WTC11 (cell line): ENCODE measurements around the gene MCM3AP. TPM values are rescaled to one million over a fixed set of nuclear protein-coding genes. Genes with fewer than 3 reads are reported as not detected.

Experiments used
- ATAC-seq: fragments of 200-7000 bp; cut with Tn5 transposase; 2 replicates; pipeline ENCODE4 v1.10.0; 2021; ENCODE audit warnings: mild to moderate bottlenecking, moderate library complexity
- CTCF ChIA-PET: fragments of 300-600 bp; sonication (Branson Sonifier 250); formaldehyde crosslinking; loops from one replicate; lab custom pipeline; 2021; ENCODE audit warnings: antibody characterized with exemption; lab: Charles Lee
- POLR2A ChIA-PET: fragments of 350-600 bp; sonication (Branson Sonifier 250); formaldehyde crosslinking; loops from one replicate; lab custom pipeline; 2021; ENCODE audit warnings: antibody characterized with exemption; lab: Charles Lee
- DNase-seq: peaks from one replicate; pipeline ENCODE4 v3.0.0; 2021; ENCODE audit warnings: low spot score
- H3K27ac Mint-ChIP-seq: 2 replicates; pipeline ENCODE4 v1.8.0; 2021; ENCODE audit warnings: mixed read lengths
- H3K27me3 Mint-ChIP-seq: 2 replicates; pipeline ENCODE4 v1.8.0; 2021; ENCODE audit warnings: low read depth, mild to moderate bottlenecking, moderate library complexity, mixed read lengths
- H3K36me3 Mint-ChIP-seq: 2 replicates; pipeline ENCODE4 v1.8.0; 2021; ENCODE audit warnings: mixed read lengths
- H3K4me1 Mint-ChIP-seq: 2 replicates; pipeline ENCODE4 v1.8.0; 2022; ENCODE audit warnings: mixed read lengths
- H3K4me3 Mint-ChIP-seq: 2 replicates; pipeline ENCODE4 v1.8.0; 2021; ENCODE audit warnings: mild to moderate bottlenecking, moderate library complexity, mixed read lengths
- H3K9me3 Mint-ChIP-seq: 2 replicates; pipeline ENCODE4 v1.8.0; 2021; ENCODE audit warnings: mixed read lengths
- ARID4B ChIP-seq: sonication (generic); formaldehyde crosslinking; IDR thresholded peaks from 2 replicates; pipeline ENCODE4 v1.8.0; 2023; ENCODE audit warnings: missing genetic modification reagents, mild to moderate bottlenecking, borderline replicate concordance
- CREB1 ChIP-seq: sonication (generic); formaldehyde crosslinking; IDR thresholded peaks from 2 replicates; pipeline ENCODE4 v1.8.0; 2023; ENCODE audit warnings: mild to moderate bottlenecking, missing genetic modification reagents
- HMGA2 ChIP-seq: fragments of 250-450 bp; sonication (Bioruptor Pico); IDR thresholded peaks from 2 replicates; pipeline ENCODE4 v1.4.0; 2021; ENCODE audit warnings: mild to moderate bottlenecking, moderate library complexity
- MAX ChIP-seq: sonication (generic); formaldehyde crosslinking; IDR thresholded peaks from 2 replicates; pipeline ENCODE4 v1.8.0; 2022; ENCODE audit warnings: mild to moderate bottlenecking, missing genetic modification reagents
- MYBL2 ChIP-seq: sonication (generic); formaldehyde crosslinking; IDR thresholded peaks from 2 replicates; pipeline ENCODE4 v1.8.1; 2023; ENCODE audit warnings: mild to moderate bottlenecking, moderate library complexity, missing genetic modification reagents
- RELA ChIP-seq: sonication (generic); formaldehyde crosslinking; IDR thresholded peaks from 2 replicates; pipeline ENCODE4 v1.8.1; 2022; ENCODE audit warnings: missing genetic modification reagents, mild to moderate bottlenecking, borderline replicate concordance
- RORB ChIP-seq: fragments of 250-450 bp; sonication (Bioruptor Pico); IDR thresholded peaks from 2 replicates; pipeline ENCODE4 v1.9.0; 2021; ENCODE audit warnings: mild to moderate bottlenecking
- SOX15 ChIP-seq: fragments of 250-450 bp; sonication (Bioruptor Pico); IDR thresholded peaks from 2 replicates; pipeline ENCODE4 v1.9.0; 2021; ENCODE audit warnings: mild to moderate bottlenecking
- TCF7 ChIP-seq: sonication (generic); formaldehyde crosslinking; IDR thresholded peaks from 2 replicates; pipeline ENCODE4 v1.8.0; 2022; ENCODE audit warnings: mild to moderate bottlenecking, low read depth, missing genetic modification reagents, moderate library complexity
- ZNF219 ChIP-seq: sonication (generic); formaldehyde crosslinking; IDR thresholded peaks from 2 replicates; pipeline ENCODE4 v1.8.0; 2023; ENCODE audit warnings: missing genetic modification reagents, mild to moderate bottlenecking, borderline replicate concordance
- ZNF232 ChIP-seq: sonication (generic); formaldehyde crosslinking; IDR thresholded peaks from 2 replicates; pipeline ENCODE4 v1.8.0; 2022; ENCODE audit warnings: mild to moderate bottlenecking, missing genetic modification reagents
- total RNA-seq: library from RNA; stranded (reverse); gene quantifications from 3 replicates; pipeline ENCODE4 v1.2.3, GENCODE V29; 2021
- TF ChIP-seq, protein P1 (sequence below): sonication (generic); formaldehyde crosslinking; conservative IDR thresholded peaks from 2 replicates; pipeline ENCODE4 v1.8.1; 2022; ENCODE audit warnings: mild to moderate bottlenecking, missing genetic modification reagents
- TF ChIP-seq, protein P2 (sequence below): sonication (generic); formaldehyde crosslinking; IDR thresholded peaks from 2 replicates; pipeline ENCODE4 v1.8.0; 2023; ENCODE audit warnings: missing genetic modification reagents
- TF ChIP-seq, protein P3 (sequence below): sonication (generic); formaldehyde crosslinking; IDR thresholded peaks from 2 replicates; pipeline ENCODE4 v1.8.0; 2022; ENCODE audit warnings: mild to moderate bottlenecking, missing genetic modification reagents

Gene MCM3AP
- total RNA-seq, 1 experiment from 2014 or later, result 167 TPM

DNA sequence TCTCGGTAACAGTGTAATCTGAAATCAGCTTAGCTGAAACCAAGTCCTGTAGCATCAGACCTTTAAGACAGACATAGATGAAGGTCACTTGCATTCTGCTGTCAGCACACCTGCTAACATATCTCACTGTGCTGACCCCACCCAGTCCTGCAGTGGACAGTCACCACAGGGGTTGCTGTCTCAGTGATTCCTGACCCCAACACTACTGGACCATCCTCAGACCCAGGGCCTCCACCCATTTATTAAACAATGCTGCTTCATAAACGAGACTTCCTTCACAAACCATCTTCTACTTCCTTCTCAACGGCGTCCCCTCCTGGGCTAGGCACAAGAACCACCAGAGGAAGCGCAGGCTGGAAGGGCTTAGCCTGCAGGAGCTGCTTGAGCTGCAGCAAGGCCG lies 39.1 kb downstream of the MCM3AP start (continued):
- TF ChIP-seq ARID4B (CRISPR knock-in tag) (no peak), RORB (CRISPR knock-in tag) (no peak), CREB1 (CRISPR knock-in tag) (no peak)
- TF ChIP-seq, protein P1, sequence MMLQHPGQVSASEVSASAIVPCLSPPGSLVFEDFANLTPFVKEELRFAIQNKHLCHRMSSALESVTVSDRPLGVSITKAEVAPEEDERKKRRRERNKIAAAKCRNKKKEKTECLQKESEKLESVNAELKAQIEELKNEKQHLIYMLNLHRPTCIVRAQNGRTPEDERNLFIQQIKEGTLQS, result no peak
- TF ChIP-seq, protein P2, sequence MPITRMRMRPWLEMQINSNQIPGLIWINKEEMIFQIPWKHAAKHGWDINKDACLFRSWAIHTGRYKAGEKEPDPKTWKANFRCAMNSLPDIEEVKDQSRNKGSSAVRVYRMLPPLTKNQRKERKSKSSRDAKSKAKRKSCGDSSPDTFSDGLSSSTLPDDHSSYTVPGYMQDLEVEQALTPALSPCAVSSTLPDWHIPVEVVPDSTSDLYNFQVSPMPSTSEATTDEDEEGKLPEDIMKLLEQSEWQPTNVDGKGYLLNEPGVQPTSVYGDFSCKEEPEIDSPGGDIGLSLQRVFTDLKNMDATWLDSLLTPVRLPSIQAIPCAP (CRISPR knock-in tag), result no peak

- ChIA-PET CTCF (interaction anchor here (0.6 to 1.0 kb wide), 2 partner anchors 47 to 102 kb away, joined by 3 read pairs; no protein-coding TSS in a partner anchor), POLR2A (no interaction called here)
- Mint-ChIP-seq H3K9me3 (no peaks in the 10 kb centered on the region), H3K36me3 (peaks cover 81% of the 10 kb centered on the region), H3K27me3 (no peaks in the 10 kb centered on the region)
- peak; percentile 53 for ATAC-seq
- no peak for DNase-seq
- TF ChIP-seq TCF7 (CRISPR knock-in tag) (no peak), MAX (CRISPR knock-in tag) (no peak), HMGA2 (CRISPR knock-in tag) (no peak), SOX15 (no peak), ZNF232 (CRISPR knock-in tag) (no peak), RELA (CRISPR knock-in tag) (no peak), ZNF219 (no peak), CREB1 (CRISPR knock-in tag) (no peak)
- TF ChIP-seq, all 79 proteins: peak for 0
- Mint-ChIP-seq H3K4me1 (peaks cover 2% of the 10 kb centered on the region; the same call in 1 of the 2 replicates), H3K27ac (no peak overlapping the region), H3K4me3 (no peak overlapping the region)
These were observed 40.0 kb downstream of the MCM3AP start for GRCh38 chr21:46245213-46245915.

- H3K4me3 Mint-ChIP-seq, result no peak overlapping the region
- CTCF ChIA-PET, result interaction anchor here (0.6 to 1.0 kb wide), 3 partner anchors 29 to 101 kb away, joined by 3 read pairs; no protein-coding TSS in a partner anchor
- TF ChIP-seq, protein P3, sequence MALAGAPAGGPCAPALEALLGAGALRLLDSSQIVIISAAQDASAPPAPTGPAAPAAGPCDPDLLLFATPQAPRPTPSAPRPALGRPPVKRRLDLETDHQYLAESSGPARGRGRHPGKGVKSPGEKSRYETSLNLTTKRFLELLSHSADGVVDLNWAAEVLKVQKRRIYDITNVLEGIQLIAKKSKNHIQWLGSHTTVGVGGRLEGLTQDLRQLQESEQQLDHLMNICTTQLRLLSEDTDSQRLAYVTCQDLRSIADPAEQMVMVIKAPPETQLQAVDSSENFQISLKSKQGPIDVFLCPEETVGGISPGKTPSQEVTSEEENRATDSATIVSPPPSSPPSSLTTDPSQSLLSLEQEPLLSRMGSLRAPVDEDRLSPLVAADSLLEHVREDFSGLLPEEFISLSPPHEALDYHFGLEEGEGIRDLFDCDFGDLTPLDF (CRISPR knock-in tag), result no peak
- no peak for TF ChIP-seq ARID4B (CRISPR knock-in tag)
- no peak for TF ChIP-seq MYBL2 (CRISPR knock-in tag)
- TF ChIP-seq, all 79 proteins: peak for 0
- no peaks in the 10 kb centered on the region for H3K9me3 Mint-ChIP-seq
- H3K36me3 Mint-ChIP-seq, result peaks cover 80% of the 10 kb centered on the region
- DNase-seq (no peak), ATAC-seq (no peak)
- no peaks in the 10 kb centered on the region for H3K27me3 Mint-ChIP-seq
- H3K4me1 Mint-ChIP-seq, result peaks cover 2% of the 10 kb centered on the region; the same call in 1 of the 2 replicates
- H3K27ac Mint-ChIP-seq, result no peak overlapping the region
- POLR2A ChIA-PET, result no interaction called here
These were observed 40.8 kb downstream of the MCM3AP start for GRCh38 chr21:46244602-46245001.
